HK-2 (cell line): ENCODE measurements around the gene TUSC2.

Experiments
- DNase-seq: peaks from one replicate; pipeline ENCODE4 v3.0.0-alpha.2; 2018; ENCODE audit not compliant: unreplicated experiment

TUSC2 gene

DNA sequence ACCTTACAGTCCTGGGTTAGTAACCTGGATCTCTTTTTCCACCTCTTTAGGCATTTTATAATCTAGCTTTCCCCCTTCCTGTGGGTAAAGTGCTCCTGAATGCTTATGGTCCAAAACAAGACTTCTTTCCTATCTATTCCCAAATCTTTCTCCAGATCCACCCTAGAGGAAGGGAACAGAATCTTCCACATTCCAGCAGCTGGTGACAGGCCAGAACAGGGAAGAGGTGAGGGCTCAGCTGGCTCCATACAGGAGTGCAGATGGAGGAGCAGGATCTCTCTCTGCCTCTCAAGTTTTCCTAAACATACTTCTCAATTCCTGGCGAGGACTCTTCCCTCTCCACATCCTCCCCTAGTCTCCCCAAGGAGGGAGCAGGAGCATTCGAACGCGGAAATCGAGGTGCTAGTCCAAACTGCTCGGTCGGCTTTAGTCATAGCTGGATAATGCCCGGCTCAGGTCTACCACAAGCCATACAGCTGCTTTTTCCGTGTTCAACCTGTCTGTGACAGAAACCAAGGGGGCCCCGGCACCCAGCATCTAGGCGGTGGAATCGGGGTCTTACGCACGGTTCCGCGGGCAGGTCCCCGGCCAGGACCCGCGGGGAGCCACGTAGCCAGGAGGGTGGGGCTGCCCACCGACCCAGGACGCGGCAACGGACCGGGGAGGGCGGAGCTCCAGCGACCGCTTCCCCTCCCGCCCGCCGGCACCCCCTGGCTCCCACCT, 8.6 kb upstream of the TUSC2 start:
- no peak for DNase-seq

DNA sequence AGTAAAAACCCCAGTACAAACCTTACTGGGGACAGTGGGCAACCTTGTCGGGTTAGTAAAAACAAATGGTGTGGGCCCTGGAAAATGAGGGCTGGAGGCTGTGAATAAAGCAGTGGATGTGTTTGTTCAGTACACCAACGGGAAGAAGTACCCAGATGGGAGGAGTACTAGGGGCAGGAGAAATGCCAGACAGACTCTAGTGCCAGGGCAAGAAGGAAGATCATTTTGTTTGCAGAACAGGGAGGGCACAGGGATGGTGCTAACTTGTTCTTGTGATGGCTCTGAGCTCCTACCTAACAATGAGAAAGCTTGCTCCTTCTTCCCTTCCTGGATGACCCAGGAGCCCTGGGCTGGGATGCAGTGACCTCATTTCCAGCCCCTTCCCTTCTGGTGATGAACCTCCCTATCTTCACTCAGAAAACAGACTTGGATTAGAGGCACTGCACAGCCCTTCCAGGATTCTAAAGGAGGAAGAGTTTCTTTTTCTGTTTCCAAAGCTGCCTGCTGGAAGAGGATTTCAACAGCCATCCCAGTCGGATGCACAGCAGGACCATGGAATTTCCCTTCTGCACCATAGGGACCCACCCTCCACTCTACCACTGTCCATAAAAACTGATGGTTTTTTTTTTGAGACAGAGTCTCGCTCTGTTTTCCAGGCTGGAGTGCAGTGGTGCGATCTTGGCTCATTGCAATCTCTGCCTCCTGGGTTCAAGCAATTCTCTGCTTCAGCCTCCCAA, 6.5 kb upstream of the TUSC2 start:
- DNase-seq: no peak

DNA sequence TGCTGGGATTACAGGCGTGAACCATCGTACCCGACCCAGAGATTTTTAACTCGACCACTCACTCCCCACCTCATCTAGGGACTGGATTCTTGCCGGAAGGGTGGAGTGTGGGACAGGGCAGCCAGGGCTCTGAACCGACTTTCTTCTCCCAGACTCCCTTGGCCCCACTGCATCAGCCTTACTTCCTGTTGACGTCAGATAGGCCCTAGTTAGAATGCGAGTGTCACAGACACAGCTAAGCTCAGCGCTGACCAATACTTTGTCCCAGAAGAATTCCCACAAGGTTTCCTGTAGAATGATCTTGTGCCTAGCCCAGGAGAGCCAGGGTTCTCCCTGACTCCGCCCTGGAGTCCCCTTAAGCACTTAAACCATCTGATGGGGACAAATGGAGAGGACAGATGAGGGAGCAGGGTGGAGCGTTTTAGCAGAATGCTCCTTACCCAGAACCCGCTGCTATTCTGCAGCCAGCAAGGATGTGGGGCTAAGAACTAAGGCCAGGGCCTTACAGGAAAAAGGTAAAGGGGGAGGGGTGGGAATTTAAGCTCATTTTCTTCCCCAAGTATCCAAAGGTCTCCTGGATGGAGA, 5.8 kb upstream of the TUSC2 start:
- DNase-seq: no peak

DNA sequence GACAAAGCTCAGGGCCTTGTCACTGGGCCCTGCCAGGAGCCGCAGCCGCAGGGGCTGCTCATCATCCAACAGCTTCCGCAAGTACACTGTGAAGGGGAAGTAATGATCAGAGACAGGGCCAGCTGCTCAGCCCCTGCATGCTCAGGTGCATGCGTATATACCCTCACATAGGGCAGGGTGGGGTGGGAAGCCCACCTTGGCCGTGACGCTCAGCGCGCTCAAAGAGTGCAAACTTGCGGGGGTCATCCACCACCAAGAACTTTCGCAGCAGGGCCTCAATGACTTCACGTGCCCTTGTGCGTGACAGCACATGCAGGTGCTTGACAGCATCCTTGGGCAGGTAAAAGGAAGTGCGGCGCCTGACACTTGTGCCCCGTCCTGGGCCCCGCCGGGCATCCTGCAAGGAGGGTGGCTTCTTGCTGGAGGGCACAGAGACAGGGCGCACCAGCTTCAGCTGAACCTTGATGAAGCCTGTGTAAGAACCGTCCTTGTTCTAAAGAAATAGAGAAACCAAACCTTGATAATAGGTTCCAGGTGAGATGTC, 3.4 kb upstream of the TUSC2 start:
- DNase-seq: no peak

DNA sequence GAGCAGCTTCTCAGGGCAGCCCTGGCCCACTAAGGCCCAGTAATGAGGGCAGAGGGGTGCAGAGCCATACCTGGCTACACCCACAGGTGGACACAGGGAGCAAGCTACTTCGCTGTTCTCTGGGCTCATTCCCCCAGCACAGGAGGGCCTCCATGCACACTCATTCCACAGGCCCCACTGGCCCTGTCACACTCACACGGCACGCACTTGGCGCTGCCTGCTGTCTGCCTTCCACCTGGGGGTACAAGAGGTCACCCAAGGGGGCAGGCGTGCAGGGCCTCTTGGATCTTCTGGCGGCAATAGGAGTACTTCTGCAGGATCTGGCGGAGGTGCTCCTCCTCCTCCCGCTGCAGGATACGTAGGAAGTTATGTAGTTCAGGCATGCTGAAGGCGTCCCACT, 2.3 kb upstream of the TUSC2 start:
- no peak for DNase-seq

DNA sequence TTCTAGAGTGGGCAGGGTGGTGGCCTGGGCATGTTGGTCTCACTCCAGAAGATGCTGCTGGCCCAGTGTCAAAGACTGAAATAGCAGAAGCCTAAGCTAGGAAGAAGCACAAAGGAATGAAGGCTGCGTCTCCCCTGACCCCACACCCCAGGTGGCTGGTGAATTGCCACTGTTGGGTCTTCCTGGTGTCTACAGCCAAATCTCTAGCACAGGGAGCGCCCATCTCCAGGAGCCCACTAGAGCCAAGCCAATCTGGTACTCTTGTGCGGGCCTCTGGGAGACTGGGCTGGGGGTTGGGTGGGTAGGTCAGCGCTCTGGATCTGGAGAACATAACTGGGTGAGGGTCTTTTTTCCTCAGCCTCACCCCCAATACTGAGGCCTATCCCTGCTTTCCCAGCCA, 894 bp downstream of the TUSC2 start:
- DNase-seq: no peak

DNA sequence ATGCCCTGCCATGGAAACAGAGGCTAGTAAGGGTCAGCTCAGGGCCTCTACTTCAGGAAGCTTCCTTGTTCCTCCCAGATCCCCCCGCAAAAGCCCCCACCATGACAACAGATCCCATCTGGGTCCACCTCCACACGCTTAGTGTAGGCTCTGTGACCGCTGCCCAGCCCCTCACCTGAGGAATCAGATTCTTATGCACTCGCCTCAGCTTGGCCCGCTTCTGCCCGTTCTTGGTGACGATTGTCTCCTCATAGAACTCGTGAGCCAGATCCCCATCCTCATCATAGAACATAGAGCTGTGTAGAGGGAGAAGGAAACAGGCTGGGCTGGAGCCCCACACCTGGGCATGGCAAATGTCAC, 1.9 kb downstream of the TUSC2 start:
- DNase-seq: no peak

DNA sequence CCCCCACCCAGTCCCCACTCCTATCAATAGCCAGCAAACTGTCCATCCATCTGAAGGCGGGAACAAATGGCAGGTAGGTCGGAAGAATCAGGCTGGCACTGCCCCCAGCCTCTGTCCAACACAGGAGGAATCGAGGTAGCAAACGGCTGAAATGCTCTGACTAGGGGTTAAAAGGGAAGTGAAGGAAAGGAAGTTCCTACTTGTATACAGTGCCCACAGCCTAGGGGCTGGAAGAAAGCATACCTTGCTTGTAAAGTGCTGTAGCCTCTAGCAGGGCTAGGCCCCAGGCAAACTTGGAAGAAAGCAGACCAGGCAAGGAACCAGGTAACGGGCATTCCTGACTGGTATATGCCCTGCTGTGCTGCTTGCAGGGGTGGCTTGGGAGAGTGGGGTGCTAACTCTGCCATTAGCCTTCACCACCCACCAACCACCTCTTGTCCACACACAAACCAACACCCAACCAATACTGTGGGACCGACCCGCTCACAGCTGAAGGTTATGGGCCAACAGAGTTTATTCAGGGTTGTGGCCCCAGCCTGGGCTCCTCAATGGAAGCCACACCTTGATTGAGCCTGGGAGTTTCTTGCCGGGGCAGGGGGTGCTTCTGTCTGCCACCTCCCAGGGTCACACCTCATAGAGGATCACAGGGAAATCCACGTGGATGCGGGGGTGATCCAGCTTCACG, 2.4 kb downstream of the TUSC2 start:
- no peak for DNase-seq

DNA sequence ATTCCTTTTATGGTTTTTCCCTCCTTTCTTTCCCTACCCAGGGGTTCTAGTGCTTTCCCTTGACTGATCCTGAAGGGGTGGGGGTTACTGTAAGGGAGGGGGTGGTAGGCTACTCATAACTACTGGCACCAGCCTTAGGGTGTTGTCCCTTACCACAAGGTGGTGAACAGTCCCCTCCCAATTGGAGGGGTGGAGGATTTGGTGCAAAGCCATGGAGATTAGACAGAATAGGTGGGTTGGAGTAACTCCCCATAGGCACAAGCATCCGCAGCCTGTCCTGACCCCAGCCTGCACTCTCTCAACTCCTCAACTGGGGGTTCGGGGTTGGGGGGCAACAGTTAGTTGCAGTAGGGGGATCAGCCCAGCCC, 2.9 kb downstream of the TUSC2 start:
- no peak for DNase-seq

DNA sequence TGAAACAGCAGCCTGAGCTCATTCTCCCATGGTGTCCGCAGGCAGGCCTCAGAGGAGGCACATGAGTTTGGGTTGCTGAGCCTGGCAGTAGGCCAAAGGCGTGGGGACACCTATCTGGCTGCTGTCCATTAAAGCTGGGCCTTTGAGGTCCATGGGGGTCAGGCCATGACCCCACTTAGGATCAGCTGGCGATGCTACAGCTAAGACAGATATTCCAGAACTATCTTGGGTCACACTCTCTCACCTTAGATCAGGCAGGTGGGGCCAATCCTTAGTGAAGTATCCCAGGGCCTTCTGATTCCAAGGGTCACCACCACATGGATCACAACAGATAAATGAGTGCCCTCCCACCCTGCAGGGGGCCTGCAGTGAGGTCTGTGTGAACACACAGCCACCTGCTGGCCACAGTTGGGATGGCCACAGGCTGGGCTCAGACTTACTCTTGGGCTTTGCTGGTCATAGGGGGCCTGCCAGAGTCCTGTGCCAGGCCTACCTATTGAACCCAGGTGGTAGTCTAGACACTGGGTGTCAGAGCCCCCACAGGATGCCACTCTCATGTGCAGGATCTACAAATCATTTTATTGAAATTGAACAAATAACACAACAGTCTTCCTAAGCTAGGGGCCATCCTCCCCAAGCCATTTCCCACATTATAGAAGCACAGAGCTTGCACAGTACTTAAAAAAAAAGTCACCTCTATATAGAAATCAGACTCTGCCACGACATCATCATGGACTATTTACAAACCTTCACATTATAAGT, 3.5 kb downstream of the TUSC2 start:
- peak; percentile 59 for DNase-seq

DNA sequence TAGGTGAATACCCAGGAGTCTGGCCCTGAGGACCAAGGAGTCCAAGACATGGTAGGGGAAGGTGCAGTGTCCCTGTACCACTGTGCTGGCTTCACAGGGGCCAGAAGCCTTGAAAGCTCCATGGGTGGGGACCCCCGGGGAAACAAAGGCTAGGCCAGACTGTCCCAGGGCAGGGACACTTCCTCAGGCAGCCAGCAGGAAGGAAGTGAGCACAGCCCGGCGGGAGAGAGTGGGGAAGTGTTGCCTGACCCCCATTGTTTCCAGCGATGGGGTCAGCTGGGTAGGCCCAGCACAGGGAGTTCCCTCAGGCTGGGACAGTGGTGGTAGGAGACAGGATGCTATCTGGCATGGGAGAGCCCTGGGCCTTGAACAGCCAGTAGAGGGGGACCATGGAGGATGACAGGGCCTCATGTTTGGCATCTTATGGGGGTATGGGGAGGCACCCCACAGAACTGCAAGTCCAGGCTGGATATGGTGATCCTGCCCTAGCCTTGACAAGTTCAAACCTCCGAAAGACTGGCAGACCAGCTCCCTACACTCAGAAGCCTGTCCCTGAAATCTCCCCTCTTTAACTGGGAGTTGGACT, 4.3 kb downstream of the TUSC2 start:
- no peak for DNase-seq

DNA sequence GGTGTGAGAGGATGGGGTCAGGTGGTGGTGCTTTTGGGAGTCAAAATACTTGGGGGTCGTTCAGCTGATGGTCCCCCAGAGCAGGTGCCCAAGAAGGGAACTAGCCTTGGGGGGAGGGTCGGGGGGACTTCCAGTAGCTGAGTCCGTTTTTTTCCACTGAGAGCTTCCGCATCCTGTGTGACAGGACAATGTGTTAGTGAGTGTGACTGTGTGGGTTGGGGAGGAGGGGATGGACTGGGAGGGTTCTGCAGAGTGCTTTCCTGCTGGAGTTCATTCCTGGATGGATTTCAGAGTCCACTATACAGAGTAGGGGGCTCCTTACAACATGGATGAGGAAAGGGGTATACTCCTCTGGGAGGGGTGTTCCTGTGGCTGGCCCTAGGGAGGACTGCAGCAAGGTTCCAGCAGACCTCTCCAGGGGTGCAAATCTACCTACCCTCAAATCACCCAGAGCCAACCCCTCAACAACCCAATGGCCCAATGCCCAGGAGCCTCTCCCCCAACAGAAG, 4.9 kb downstream of the TUSC2 start:
- no peak for DNase-seq

DNA sequence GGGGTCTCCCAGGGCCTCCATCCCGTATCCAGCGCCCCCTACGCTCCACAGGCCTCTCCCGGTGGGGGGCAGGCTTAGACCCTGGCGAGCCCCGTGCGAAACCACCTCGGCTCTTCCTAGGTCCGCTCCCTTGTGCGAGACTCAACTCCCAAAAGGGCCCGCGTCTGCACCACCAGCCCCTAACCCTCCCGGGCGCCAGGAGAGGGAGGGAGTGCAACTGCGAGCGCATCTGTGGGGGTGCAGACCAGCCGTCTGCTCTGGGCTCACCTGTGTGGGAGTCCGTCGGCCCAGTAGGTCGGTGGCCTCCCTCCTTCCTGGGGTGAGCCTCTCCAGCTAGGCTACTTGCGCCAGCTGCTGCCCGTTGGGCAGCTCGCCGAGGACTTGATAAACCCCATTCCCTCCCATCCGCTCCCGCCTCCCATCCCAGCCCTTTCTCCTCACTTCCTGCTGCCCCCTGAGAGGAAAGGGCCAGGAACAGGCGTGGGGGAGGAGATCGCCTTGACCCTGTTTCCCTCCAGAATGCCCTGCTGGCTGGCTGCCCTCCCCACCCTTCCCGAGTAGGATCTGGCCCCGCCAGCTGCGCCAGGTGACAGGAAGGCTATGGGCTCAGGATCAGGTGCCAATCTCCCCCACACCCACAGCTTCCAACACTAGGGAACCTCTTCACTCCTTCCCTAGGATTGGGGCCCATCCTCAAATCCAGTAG, 5.5 kb downstream of the TUSC2 start, which contains the start of gene HYAL2:
HYAL2 (minus strand) TSS at position 360 of the 706 bp plus-strand sequence. CDS start 2,256 bp downstream, outside the sequence.
- DNase-seq: no peak

DNA sequence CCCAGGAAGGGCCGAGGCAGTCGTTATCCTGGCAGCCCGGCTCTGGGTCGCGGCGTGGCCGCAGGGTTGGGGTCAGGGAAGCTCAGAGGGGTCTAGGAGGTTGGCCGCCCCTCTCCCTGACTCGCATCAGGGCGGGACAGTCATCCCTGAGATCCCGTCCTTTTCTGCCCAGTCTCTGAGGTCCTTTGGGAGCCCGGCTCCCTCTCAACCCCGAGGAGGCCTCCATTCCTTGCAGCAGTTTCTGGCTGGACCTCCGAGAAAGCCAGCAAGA, 6.0 kb downstream of the TUSC2 start:
- DNase-seq: no peak

DNA sequence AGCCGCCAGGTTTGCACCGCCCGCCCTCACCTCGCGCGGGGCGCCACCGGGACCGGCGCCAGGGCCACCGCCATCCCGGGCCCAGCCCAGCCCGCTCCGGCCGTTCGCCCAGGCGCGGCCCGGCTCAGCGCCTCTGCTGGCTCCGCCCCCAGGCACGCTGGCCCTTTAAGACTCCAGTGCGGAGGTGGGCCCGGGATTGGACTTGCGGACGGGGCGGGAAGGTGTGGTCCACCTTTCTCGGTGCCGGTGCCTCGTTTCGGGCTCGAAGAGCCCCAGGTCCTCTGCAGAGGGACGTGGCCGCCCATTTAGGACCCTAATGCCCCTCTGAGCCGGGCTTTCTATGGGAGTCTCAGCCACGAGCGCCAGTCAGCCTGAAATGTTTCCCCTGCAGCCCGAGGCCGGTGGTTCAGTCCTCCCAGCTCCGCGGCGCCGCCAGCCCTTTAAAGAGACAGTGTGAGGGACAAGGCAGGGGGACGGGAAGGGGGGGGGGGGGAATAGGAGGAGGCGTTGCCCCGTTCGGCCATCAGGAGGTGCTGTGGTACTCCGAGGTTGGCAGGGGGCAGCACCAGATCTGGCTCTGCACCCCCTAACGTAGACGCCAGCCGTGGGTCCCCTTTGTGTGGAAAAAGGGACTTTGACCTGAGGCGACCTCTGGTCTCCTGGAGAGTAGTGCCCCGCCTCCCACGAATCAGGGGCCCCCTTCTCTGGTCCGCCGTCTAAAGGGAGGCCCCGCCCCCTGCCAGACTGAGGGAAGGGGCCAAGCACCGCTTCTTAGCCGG, 6.5 kb downstream of the TUSC2 start:
- peak; percentile 81 for DNase-seq

DNA sequence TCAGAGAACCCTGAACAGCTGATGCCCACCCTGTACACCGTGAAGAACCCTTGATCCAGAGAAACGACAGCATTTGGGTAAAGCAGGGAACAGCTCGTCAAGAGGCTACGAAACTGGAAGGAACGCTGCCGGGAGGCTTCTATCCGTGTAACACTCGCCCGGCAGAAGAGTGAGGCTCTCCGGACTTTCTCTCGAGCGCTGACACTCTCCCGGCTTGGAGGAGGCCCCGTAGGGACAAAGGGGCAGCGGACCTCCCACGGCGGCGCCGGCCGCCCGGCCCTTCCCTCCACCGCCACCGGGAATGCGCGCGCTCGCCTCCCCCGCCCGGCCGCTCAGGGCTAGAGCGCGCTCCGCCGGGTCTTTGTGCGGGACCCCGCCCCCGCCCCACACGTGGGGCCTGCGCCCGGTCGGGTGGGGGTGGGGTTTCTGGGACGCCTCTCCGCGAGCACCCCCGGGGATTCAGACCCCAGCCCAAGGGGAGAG, 7.1 kb downstream of the TUSC2 start:
- peak; percentile 63 for DNase-seq

DNA sequence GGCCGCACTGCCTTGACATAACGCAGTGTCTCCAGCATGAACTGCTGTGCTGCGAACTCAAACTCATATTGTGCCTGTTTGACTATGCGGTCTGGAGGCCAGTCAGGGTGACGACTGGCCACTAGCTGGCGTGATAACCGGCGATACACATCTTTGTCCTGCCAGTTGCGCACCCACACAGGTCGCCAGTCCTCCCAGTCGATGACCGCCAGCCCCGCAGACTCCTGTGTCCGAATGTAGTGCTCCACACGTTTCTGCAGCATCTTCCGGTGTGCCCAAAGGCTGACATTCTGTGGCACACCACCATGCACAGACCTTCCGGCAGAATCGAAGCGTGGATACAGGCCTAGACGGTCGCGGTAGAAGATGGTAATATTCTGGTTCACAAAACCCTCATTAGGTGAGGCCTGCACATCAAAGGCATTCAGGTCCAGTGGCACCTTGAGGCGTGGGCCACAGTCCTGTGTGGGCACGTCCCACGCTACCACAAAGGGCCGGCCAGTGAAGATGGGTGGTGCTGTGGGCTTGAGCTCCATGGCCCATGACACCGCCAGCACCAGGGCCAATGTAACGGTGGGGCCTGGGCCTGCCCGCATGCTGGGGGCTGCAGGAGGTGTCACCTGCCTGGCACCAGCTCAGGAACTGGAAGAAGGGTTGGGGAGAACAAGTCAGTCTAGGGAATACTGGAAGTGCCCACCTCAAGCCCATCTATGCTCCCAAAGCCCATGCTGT, 8.0 kb downstream of the TUSC2 start:
- DNase-seq: no peak

DNA sequence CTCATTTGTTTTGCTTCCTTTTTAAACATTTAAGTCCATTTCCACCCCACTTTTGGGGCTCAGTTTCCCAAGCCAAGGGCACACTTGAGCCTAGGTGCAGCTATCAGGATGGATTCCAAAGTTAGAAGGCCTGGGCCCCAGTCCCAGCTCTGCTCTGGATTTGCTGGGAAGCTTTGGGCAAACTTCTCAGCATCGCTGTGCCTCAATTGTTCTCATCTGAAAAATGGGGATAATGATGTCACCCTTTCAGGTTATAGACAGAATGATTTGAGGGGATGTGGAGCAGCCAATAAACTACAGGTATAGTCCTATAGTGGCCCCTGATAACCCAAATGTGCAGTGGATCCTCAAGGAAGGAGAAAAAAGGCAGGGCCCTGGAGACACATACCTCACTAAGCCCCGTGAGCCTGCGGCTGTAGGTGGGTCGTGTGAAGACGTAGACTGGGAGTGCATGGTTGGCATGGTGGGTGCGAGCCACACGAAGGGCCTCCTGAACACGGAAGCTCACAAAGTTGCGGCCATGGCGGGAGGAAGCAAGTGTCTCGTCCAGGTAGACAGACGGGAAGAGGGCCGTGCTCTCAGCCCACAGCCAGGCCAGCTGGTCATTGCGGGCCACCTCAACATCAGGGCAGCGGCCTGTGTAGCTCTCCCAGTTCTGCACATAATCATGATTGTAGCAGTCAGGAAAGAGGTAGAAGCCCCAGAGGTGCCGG, 8.7 kb downstream of the TUSC2 start:
- DNase-seq: no peak
